GM21717 (cell line): Measurements from ENCODE around the gene DDX56.
"Not testable (repeated sequence)": the region's sequence is repeated elsewhere in the genome, so short reads cannot be mapped to it uniquely, and the experiment has no call there.

Source experiments
- ATAC-seq: cut with Tn5 transposase; IDR thresholded peaks from one replicate; pipeline ENCODE4 v1.9.1; 2021; ENCODE audit warnings: mild to moderate bottlenecking, moderate library complexity; ENCODE audit not compliant: unreplicated experiment

Gene DDX56

DNA sequence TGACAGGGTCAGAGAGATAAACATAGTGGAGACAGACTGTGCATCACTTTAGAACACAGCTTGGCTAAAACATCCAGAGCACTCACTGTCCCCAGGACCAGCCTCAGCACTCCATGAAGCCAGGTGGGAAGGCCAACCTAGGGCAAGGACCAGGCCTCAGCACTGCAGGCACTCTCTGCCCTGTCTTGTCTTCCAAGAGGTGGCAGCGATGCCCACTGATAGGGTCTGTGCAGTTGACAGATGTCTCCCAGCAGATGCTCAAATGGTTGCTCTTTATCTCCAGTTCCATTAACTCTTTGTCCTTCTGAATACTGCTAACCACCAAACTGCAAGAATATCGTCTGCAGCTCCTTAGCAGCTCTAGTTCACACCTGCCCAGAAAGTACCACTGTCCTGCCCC, 9.1 kb downstream of the DDX56 start:
- no peak for ATAC-seq

- ATAC-seq, result no peak
These were observed 10.5 kb downstream of the DDX56 start for GRCh38 chr7:44563171-44563679.

GRCh38 chr7:44562622-44562962, 11.1 kb downstream of the DDX56 start:
- ATAC-seq, result not testable (repeated sequence)

GRCh38 chr7:44561962-44562621, 11.6 kb downstream of the DDX56 start:
- ATAC-seq, result no peak

- no peak for ATAC-seq
These were observed 12.2 kb downstream of the DDX56 start for GRCh38 chr7:44561481-44561880.

DNA sequence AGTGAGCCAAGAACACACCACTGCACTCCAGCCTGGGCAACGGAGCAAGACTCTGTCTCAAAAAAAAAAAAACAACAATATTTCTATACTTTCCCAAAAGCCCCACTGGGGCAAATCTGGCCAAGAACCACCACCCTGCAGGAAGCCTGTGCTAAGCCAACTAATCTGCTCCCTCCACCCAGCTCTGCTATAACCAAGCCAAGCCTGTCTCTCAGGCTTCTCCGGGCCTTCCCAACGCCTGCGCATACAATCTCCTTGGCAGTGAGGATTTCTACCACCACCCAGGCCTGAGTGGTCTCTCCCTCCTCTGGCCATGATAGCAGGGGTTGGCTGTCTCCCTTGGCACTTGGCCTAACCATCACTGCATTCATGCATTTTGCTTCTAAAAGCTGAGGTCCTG, 14.2 kb downstream of the DDX56 start:
- ATAC-seq, result no peak

GRCh38 chr7:44557485-44557884, 16.2 kb downstream of the DDX56 start:
- ATAC-seq, result no peak

DNA sequence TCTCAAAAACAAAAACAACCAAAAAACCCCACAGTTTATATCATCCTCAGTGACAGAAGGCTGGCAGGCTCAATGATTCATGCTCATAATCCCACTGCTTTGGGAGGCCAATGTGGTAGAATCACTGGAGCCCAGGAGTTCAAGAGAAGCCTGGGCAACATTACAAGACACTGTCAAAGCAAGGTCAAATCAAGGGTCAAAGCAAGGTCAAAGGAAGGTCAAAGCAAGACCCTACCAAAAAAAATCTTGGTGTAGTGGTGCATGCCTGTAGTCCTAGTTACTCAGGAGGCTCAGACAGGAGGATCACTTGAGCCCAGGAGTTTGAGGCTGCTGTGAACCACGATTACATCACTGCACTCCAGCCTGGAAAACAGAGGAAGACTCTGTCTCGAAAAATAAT, 18.4 kb downstream of the DDX56 start:
- no peak for ATAC-seq

DNA sequence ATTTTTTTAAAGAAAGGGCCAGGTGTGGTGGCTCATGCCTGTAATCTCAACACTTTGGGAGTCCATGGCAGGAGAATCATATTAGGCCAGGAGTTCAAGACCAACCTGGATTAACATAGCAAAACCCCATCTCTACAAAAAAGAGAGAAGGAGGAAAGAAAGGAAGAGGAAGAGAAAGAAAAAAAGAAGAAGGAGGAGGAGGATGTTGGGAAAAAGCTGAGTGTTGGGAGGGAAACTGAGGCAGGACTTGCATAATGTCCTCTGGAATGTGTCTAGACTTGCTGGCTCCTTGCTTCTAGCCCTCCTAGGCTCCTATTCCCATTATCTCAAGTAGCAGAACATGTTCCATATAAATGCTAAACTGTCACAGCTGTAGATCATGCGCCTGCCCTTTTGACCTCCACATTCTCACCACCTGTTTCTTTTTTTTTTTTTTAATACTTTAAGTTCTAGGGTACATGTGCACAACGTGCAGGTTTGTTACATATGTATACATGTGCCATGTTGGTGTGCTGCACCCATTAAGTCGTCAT, 21.2 kb downstream of the DDX56 start:
- not testable (repeated sequence) for ATAC-seq

- no peak for ATAC-seq
These were observed 24.3 kb downstream of the DDX56 start for GRCh38 chr7:44549457-44549856.

GRCh38 chr7:44548893-44549292, 24.8 kb downstream of the DDX56 start:
- no peak for ATAC-seq

DNA sequence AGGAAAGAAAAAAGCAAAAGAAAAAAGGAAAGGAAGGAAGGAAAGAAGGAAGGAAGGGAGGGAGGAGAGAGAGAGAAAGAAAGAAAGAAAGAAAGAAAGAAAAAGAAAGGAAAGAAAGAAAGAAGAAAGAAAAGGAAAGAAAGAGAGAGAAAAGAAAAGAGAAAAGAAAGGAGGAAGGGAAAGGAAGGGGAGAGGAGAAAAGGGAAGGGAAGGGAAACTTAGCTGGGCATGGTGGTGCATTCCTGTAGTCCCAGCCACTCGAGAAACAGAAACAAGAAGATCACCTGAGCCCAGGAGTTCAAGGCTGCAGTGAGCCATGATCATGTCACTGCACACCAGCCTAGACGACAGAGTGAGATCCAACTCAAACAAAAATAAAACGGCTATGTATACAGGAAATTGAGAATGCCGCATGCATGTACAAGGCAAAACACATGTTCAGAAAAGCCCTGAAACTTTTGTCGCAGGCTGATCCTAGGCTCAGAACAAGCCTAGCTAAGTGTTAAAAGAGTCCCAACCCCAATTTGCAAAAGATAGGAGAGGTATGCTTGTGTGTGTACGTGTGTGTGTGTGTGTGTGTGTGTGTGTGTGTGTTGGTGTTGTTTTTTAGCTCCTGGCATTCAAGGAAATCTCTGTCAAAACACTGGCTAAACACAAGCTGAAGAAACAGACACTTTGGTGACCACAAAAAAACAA, 26.0 kb downstream of the DDX56 start:
- no peak for ATAC-seq

DNA sequence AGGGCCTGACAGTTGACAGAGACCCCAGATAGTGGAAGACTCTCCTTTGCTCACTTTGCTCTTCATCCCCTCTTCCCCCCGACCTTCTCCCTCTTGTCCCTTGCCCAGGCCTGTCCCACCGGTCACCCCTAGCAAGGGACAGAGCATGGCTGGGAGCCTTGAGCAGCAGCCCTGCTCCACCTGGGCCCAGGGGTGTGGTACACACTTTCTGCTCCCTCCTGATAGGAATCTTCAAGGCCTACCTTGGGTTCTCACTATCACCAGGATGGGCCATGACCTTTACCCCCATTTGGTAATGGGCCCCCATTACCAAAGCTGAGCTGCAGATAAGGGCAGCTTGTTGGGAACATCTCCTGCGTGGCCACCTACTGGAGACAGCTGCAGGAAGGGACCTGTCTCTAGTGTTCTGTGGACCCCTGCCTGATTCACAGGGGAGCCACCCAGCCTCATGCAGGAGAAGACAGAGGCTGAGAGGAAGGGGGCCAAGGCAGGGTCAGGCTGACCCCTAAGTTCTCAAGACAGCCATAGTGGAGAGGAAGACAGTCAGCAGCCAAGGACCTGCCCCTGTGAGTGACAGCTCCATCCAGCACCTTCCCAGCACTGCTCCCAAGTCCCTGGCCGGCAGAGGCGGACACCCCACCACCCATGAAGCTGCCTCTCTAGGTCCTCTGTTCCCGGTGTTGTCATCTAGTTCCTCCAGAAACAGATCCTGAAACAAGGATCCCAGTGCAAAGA, 31.7 kb downstream of the DDX56 start:
- no peak for ATAC-seq

GRCh38 chr7:44541028-44541869, 32.5 kb downstream of the DDX56 start, which contains the start of gene NPC1L1:
TSS of gene NPC1L1 (minus strand) at chr7:44541330. CDS start at chr7:44541259, 71 bp downstream.
- no peak for ATAC-seq

DNA sequence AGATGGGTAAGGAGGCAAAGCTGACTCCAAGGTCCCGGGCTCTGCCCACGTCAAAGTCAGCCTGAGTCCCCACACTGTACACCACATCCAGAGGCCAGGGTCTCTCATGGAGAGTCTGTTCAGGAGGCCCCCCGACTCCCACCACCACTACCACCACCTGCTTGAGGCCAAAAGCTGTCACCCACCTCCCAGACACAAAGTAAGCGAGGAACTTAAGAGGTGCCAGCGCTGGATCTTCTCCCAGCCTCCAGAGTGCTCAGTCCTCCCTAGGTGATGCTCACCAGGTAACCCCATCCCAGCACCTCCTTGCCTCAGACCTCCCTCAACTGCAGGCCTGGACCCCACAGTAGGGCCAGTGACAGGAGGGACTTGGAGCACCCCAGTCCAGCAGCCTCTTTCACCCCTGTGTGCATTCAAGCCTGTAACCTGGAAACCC, 33.1 kb downstream of the DDX56 start:
- ATAC-seq, result no peak

DNA sequence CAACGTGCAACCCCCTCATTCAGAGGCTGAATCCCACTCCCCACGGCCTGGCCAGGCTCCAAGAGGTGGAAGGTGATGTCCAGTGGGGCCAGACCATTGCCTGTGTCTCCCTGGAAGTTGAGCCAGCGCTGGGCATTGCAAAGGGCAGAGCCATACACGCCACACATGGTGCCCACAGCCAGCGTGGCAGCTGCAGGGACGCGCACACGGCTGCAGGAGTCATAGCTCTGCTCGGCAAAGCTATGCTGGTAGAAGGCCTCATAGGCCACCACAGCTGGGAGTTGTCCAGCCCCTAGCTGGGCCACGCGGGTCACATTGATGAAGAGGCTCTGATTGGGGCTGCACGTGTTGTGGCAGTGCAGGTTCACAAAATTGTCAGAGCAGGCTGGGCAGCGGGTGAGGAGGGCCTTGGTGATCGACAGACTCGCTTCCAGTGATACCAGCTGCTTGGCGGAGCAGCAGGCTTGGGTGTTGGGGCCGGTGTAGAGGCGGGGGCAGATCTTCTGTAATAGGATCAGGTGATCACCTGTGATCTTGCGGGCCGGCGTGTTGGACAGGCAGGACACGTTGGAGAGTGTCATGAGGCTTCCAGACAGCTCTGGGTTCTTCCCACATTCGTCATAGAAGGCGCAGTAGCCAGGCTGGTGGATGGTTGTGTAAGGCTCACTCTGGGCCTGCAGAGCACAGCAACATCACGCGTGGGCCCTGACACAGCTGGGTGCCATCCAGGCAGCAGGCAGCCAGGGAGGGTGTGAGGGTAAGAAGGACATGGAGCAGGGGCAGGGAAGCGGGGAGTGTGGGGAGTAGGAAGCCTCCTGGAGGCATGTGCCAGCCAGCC, 33.8 kb downstream of the DDX56 start:
- ATAC-seq, result no peak

- ATAC-seq, result no peak
These were observed 34.7 kb downstream of the DDX56 start for GRCh38 chr7:44538798-44539668.

GRCh38 chr7:44538093-44538797, 35.5 kb downstream of the DDX56 start:
- no peak for ATAC-seq
